GM19467 (cell line): ENCODE data around the gene XYLT1.

Experiments
- ATAC-seq: cut with Tn5 transposase; IDR thresholded peaks from one replicate; pipeline ENCODE4 v1.9.1; 2021; ENCODE audit warnings: mild to moderate bottlenecking, moderate library complexity; ENCODE audit not compliant: unreplicated experiment

Gene XYLT1

GRCh38 chr16:17379121-17379571 is 91.6 kb downstream of the XYLT1 start:
- ATAC-seq = no peak

- peak; percentile 57 for ATAC-seq
These were observed 93.1 kb downstream of the XYLT1 start for GRCh38 chr16:17377360-17378324.

GRCh38 chr16:17375461-17376304 is 95.1 kb downstream of the XYLT1 start:
- no peak for ATAC-seq

GRCh38 chr16:17374668-17375255 is 96.0 kb downstream of the XYLT1 start:
- no peak for ATAC-seq

- ATAC-seq = no peak
These were observed 97.2 kb downstream of the XYLT1 start for GRCh38 chr16:17373533-17373932.

GRCh38 chr16:17372386-17372785 is 98.4 kb downstream of the XYLT1 start:
- no peak for ATAC-seq

- ATAC-seq = no peak
These were observed 99.5 kb downstream of the XYLT1 start for GRCh38 chr16:17371299-17371698.

- ATAC-seq = no peak
These were observed 100.0 kb downstream of the XYLT1 start for GRCh38 chr16:17370731-17371285.

GRCh38 chr16:17370223-17370707 is 100.5 kb downstream of the XYLT1 start:
- ATAC-seq = no peak

- ATAC-seq = peak; percentile 78
These were observed 101.1 kb downstream of the XYLT1 start for GRCh38 chr16:17369421-17370222.

GRCh38 chr16:17368951-17369350 is 101.8 kb downstream of the XYLT1 start:
- no peak for ATAC-seq

GRCh38 chr16:17368446-17368845 is 102.3 kb downstream of the XYLT1 start:
- no peak for ATAC-seq

- no peak for ATAC-seq
These were observed 102.8 kb downstream of the XYLT1 start for GRCh38 chr16:17367923-17368322.

GRCh38 chr16:17367036-17367435 is 103.7 kb downstream of the XYLT1 start:
- ATAC-seq = no peak

GRCh38 chr16:17366299-17366961 is 104.3 kb downstream of the XYLT1 start:
- ATAC-seq = no peak

- ATAC-seq = no peak
These were observed 105.0 kb downstream of the XYLT1 start for GRCh38 chr16:17365591-17366298.

GRCh38 chr16:17365211-17365541 is 105.6 kb downstream of the XYLT1 start:
- no peak for ATAC-seq

- ATAC-seq = no peak
These were observed 106.2 kb downstream of the XYLT1 start for GRCh38 chr16:17364319-17365210.
